Liver (tissue), 9 donors: ENCODE data around the gene ITCH. TPM values are rescaled to one million over a fixed set of nuclear protein-coding genes. Genes with fewer than 3 reads are reported as not detected.

Experiments
- DNase-seq: peaks from one replicate; pipeline ENCODE4 v3.0.0-alpha.2; 2017; ENCODE audit warnings: low spot score
- H3K27ac ChIP-seq, 2 donors: one replicate each; pipeline ENCODE4 v1.7.0; 2013; ENCODE audit warnings: inconsistent platforms in 2 of 2, low read length in 2 of 2, control low read depth in 1 of 2, low read depth in 1 of 2, mild to moderate bottlenecking in 1 of 2
- H3K27me3 ChIP-seq, 4 donors: one replicate each; pipeline versions ENCODE4 v1.6.1 to v1.7.0; 2013; ENCODE audit warnings: low read length in 3 of 4, inconsistent platforms in 1 of 4, mild to moderate bottlenecking in 1 of 4, moderate library complexity in 1 of 4; ENCODE audit not compliant: control insufficient read depth in 4 of 4, insufficient read depth in 4 of 4
- H3K36me3 ChIP-seq, 4 donors: one replicate each; pipeline versions ENCODE4 v1.6.1 to v1.7.0; 2013; ENCODE audit warnings: low read length in 3 of 4, mild to moderate bottlenecking in 3 of 4, low read depth in 1 of 4, moderate library complexity in 1 of 4; ENCODE audit not compliant: control insufficient read depth in 4 of 4, insufficient read depth in 3 of 4
- H3K4me1 ChIP-seq, 4 donors: one replicate each; pipeline versions ENCODE4 v1.6.1 to v1.7.0; 2013; ENCODE audit warnings: low read length in 3 of 4, mild to moderate bottlenecking in 3 of 4, moderate library complexity in 1 of 4; ENCODE audit not compliant: control insufficient read depth in 4 of 4, insufficient read depth in 4 of 4
- H3K4me3 ChIP-seq, 3 donors: one replicate each; pipeline versions ENCODE4 v1.6.1 to v1.7.0; 2013; ENCODE audit warnings: low read length in 3 of 3, control low read depth in 1 of 3, low read depth in 1 of 3, mild to moderate bottlenecking in 1 of 3
- H3K9ac ChIP-seq, 2 donors: one replicate each; pipeline ENCODE4 v1.7.0; 2013; ENCODE audit warnings: low read length in 2 of 2, mild to moderate bottlenecking in 2 of 2, moderate library complexity in 2 of 2, control low read depth in 1 of 2, low read depth in 1 of 2
- H3K9me3 ChIP-seq, 4 donors: one replicate each; pipeline versions ENCODE4 v1.6.1 to v1.7.0; 2013; ENCODE audit warnings: low read length in 3 of 4; ENCODE audit not compliant: control insufficient read depth in 4 of 4
- ATF3 ChIP-seq: IDR thresholded peaks from 2 replicates; pipeline ENCODE4 v1.6.1; 2016; ENCODE audit warnings: antibody characterized with exemption
- CTCF ChIP-seq: fragments of 150-350 bp; IDR thresholded peaks from 2 replicates; pipeline ENCODE4 v1.5.1; 2017; ENCODE audit warnings: improper control_type of control experiment, low read depth, low read length; ENCODE audit not compliant: missing input control
- EGR1 ChIP-seq, 2 donors: IDR thresholded peaks; 2 replicates each; pipeline ENCODE4 v1.6.1; 2016 to 2018; ENCODE audit warnings: antibody characterized with exemption in 2 of 2, low read depth in 2 of 2
- FOXA1 ChIP-seq: IDR thresholded peaks from 2 replicates; pipeline ENCODE4 v1.6.1; 2016; ENCODE audit warnings: antibody characterized with exemption
- FOXA2 ChIP-seq: IDR thresholded peaks from 2 replicates; pipeline ENCODE4 v1.6.1; 2016; ENCODE audit warnings: antibody characterized with exemption
- GABPA ChIP-seq, 2 donors: IDR thresholded peaks in 1 of 2; conservative IDR thresholded peaks in 1 of 2; 2 replicates each; pipeline ENCODE4 v1.6.1; 2016; ENCODE audit warnings: antibody characterized with exemption in 2 of 2, mild to moderate bottlenecking in 1 of 2, moderate library complexity in 1 of 2
- HNF4A ChIP-seq, 2 donors: conservative IDR thresholded peaks; 2 replicates each; pipeline ENCODE4 v1.6.1; 2016; ENCODE audit warnings: antibody characterized with exemption in 2 of 2, mild to moderate bottlenecking in 2 of 2
- HNF4G ChIP-seq: IDR thresholded peaks from 2 replicates; pipeline ENCODE4 v1.6.1; 2016; ENCODE audit warnings: antibody characterized with exemption
- JUND ChIP-seq, 2 donors: IDR thresholded peaks; 2 replicates each; pipeline ENCODE4 v1.6.1; 2016; ENCODE audit warnings: antibody characterized with exemption in 2 of 2
- MAX ChIP-seq: IDR thresholded peaks from 2 replicates; pipeline ENCODE4 v1.6.1; 2016; ENCODE audit warnings: antibody characterized with exemption
- NR2F2 ChIP-seq: IDR thresholded peaks from 2 replicates; pipeline ENCODE4 v1.6.1; 2016; ENCODE audit warnings: antibody characterized with exemption
- RAD21 ChIP-seq, 2 donors: IDR thresholded peaks; 2 replicates each; pipeline ENCODE4 v1.6.1; 2016; ENCODE audit warnings: antibody characterized with exemption in 2 of 2, mild to moderate bottlenecking in 2 of 2
- REST ChIP-seq: IDR thresholded peaks from 2 replicates; pipeline ENCODE4 v1.6.1; 2016; ENCODE audit warnings: antibody characterized with exemption, mild to moderate bottlenecking
- RXRA ChIP-seq, 2 donors: IDR thresholded peaks; 2 replicates each; pipeline ENCODE4 v1.6.1; 2017 to 2018; ENCODE audit warnings: antibody characterized with exemption in 2 of 2, mild to moderate bottlenecking in 1 of 2
- SP1 ChIP-seq: IDR thresholded peaks from 2 replicates; pipeline ENCODE4 v1.6.1; 2018; ENCODE audit warnings: antibody characterized with exemption, mild to moderate bottlenecking
- TAF1 ChIP-seq: conservative IDR thresholded peaks from 2 replicates; pipeline ENCODE4 v1.6.1; 2016; ENCODE audit warnings: antibody characterized with exemption, mild to moderate bottlenecking
- YY1 ChIP-seq: IDR thresholded peaks from 2 replicates; pipeline ENCODE4 v1.6.1; 2016; ENCODE audit warnings: antibody characterized with exemption, mild to moderate bottlenecking
- ZBTB33 ChIP-seq: IDR thresholded peaks from 2 replicates; pipeline ENCODE4 v1.6.1; 2016; ENCODE audit warnings: antibody characterized with exemption
- WGBS: extraction: QIAGEN DNeasy Blood & Tissue Kit; methylation state at CpG from one replicate; pipeline ENCODE4 v1.1.7; 2013; 5-methylcytosine and 5-hydroxymethylcytosine counted together
- polyA plus RNA-seq, 2 donors: library from polyadenylated mRNA; stranded (reverse) in 1 of 2; unstranded in 1 of 2; fragments of 200-250 nt in 1 of 2; fragments of >200 nt in 1 of 2; fragmentation: Nextera tagmentation in 1 of 2; extraction: Ambion mirVana in 1 of 2; gene quantifications; one replicate each; pipeline versions ENCODE4 v1.2.1 to v1.2.3, GENCODE V29; 2013 to 2015
- total RNA-seq, 2 donors: library from RNA; depleted of rRNA; stranded (reverse); fragments of >200 nt; gene quantifications; one replicate each; pipeline ENCODE4 v1.2.3, GENCODE V29; 2014
- donor health status: healthy.
- donor health status: healthy.
- donor health status: healthy.
- donor health status: healthy.
- donor health status: healthy.

The ITCH gene
- total and polyA plus RNA-seq, 4 donors, result 14.3 to 85.3 (median 25.8) TPM

GRCh38 chr20:34347571-34347970 is 15.5 kb upstream of the ITCH start:
- TF ChIP-seq FOXA1, result no peak
- no peak for TF ChIP-seq ZBTB33
- no peak for TF ChIP-seq HNF4A (conservative IDR thresholded peaks at IDR 0.05)
- TF ChIP-seq HNF4G, result no peak
- TF ChIP-seq EGR1 (IDR thresholded peaks at IDR 0.05; ENCODE audit: low read depth in 2 of 2), result no peak
- TF ChIP-seq ATF3, result no peak
- no peak for TF ChIP-seq RAD21 (IDR thresholded peaks at IDR 0.05)
- TF ChIP-seq CTCF, result no peak
- no peak for TF ChIP-seq SP1
- TF ChIP-seq RXRA (IDR thresholded peaks at IDR 0.05), result no peak
- TF ChIP-seq GABPA (IDR thresholded peaks at IDR 0.05 in 1 of 2, conservative IDR thresholded peaks at IDR 0.05 in 1 of 2), result no peak
- no peak for TF ChIP-seq FOXA2
- no peak for TF ChIP-seq NR2F2
- no peak for TF ChIP-seq JUND (IDR thresholded peaks at IDR 0.05)
- no peak for TF ChIP-seq MAX
- TF ChIP-seq TAF1, result no peak
- no peak for TF ChIP-seq REST
- Histone ChIP-seq H3K9me3 (no peaks in the 10 kb centered on the region), H3K9ac (no peak overlapping the region), H3K27me3 (no peaks in the 10 kb centered on the region), H3K4me1 (peaks cover 0 to 12% (median 6%) of the 10 kb centered on the region in 4 donors), H3K36me3 (no peaks in the 10 kb centered on the region), H3K27ac (no peak overlapping the region), H3K4me3 (no peak overlapping the region)
- DNase-seq, result no peak
- 93% methylated on average over 4 of the region's 4 CpGs for WGBS

GRCh38 chr20:34350095-34350494 is 13.0 kb upstream of the ITCH start:
- TF ChIP-seq HNF4A (conservative IDR thresholded peaks at IDR 0.05), result no peak
- TF ChIP-seq REST, result no peak
- no peak for TF ChIP-seq RXRA (IDR thresholded peaks at IDR 0.05)
- TF ChIP-seq MAX, result no peak
- no peak for TF ChIP-seq GABPA (IDR thresholded peaks at IDR 0.05 in 1 of 2, conservative IDR thresholded peaks at IDR 0.05 in 1 of 2)
- no peak for TF ChIP-seq FOXA1
- TF ChIP-seq JUND (IDR thresholded peaks at IDR 0.05), result no peak
- TF ChIP-seq TAF1, result no peak
- no peak for TF ChIP-seq YY1
- TF ChIP-seq FOXA2, result no peak
- no peak for TF ChIP-seq HNF4G
- no peak for TF ChIP-seq CTCF
- H3K9ac ChIP-seq, result no peak overlapping the region
- no peak for DNase-seq
- no peaks in the 10 kb centered on the region for H3K36me3 ChIP-seq
- no peaks in the 10 kb centered on the region for H3K9me3 ChIP-seq
- H3K27me3 ChIP-seq, result no peaks in the 10 kb centered on the region
- no peak overlapping the region for H3K4me3 ChIP-seq
- no peak overlapping the region for H3K27ac ChIP-seq
- no peaks in the 10 kb centered on the region for H3K4me1 ChIP-seq
- 72% methylated on average over 3 of the region's 3 CpGs for WGBS
